H1 (cell line): ENCODE measurements around the gene LRRC42. TPM values are rescaled to one million over a fixed set of nuclear protein-coding genes. Genes with fewer than 3 reads are reported as not detected.

Experiments used
- ASH2L ChIP-seq: fragments of 200-600, 300-600 bp; sonication (generic); IDR thresholded peaks from one replicate; pipeline ENCODE4 v1.7.1; 2017; ENCODE audit warnings: low read length
- BCL11A ChIP-seq, 2 experiments: IDR thresholded peaks; one replicate each; pipeline ENCODE4 v1.6.1; 2011; ENCODE audit warnings: low read depth in 2 of 2, low read length in 2 of 2, mild to moderate bottlenecking in 2 of 2
- CBX8 ChIP-seq: fragments of 300-800, 300-1000 bp; sonication (generic); IDR thresholded peaks from 2 replicates; pipeline ENCODE4 v1.7.1; 2016; ENCODE audit warnings: low read depth, low read length, borderline replicate concordance
- CREB1 ChIP-seq: IDR thresholded peaks from 2 replicates; pipeline ENCODE4 v1.6.1; 2012; ENCODE audit warnings: inconsistent platforms
- CTBP2 ChIP-seq: IDR thresholded peaks from 2 replicates; pipeline ENCODE4 v1.7.0; 2011; ENCODE audit warnings: borderline replicate concordance, mild to moderate bottlenecking, moderate library complexity, mixed read lengths, low read length; ENCODE audit not compliant: insufficient read depth, insufficient read length
- HDAC6 ChIP-seq: IDR thresholded peaks from one replicate; pipeline ENCODE4 v1.7.1; 2012; ENCODE audit warnings: low read depth, mild to moderate bottlenecking, inconsistent platforms, low read length, moderate library complexity
- KDM4A ChIP-seq: IDR thresholded peaks from one replicate; pipeline ENCODE4 v1.7.1; 2012; ENCODE audit warnings: low read depth, mild to moderate bottlenecking, moderate library complexity, low read length, inconsistent platforms; ENCODE audit not compliant: severe bottlenecking
- KDM5A ChIP-seq: fragments of 200-600 bp; IDR thresholded peaks from 2 replicates; pipeline ENCODE4 v1.7.1; 2012; ENCODE audit warnings: mild to moderate bottlenecking, low read length, inconsistent platforms, mixed read lengths
- MAFK ChIP-seq: IDR thresholded peaks from 2 replicates; pipeline ENCODE4 v1.6.1; 2012; ENCODE audit warnings: low read depth, mild to moderate bottlenecking, improper control_type of control experiment, low read length
- NANOG ChIP-seq: IDR thresholded peaks from 2 replicates; pipeline ENCODE4 v1.6.1; 2011; ENCODE audit warnings: low read length, low read depth, mild to moderate bottlenecking, inconsistent platforms; ENCODE audit not compliant: insufficient read depth, poor library complexity, severe bottlenecking
- NRF1 ChIP-seq: IDR thresholded peaks from 2 replicates; pipeline ENCODE4 v1.6.1; 2011; ENCODE audit warnings: mild to moderate bottlenecking, low read depth, low read length, improper control_type of control experiment
- POLR2AphosphoS5 ChIP-seq: IDR thresholded peaks from 2 replicates; pipeline ENCODE4 v1.6.1; 2011; ENCODE audit warnings: low read depth, low read length
- POU5F1 ChIP-seq: IDR thresholded peaks from 2 replicates; pipeline ENCODE4 v1.6.1; 2011; ENCODE audit warnings: low read depth, mild to moderate bottlenecking, low read length, moderate library complexity
- RAD21 ChIP-seq, 2 experiments: IDR thresholded peaks in 1 of 2; conservative IDR thresholded peaks in 1 of 2; 2 replicates each; pipeline ENCODE4 v1.6.1; 2011; ENCODE audit warnings: low read depth in 2 of 2, low read length in 2 of 2, improper control_type of control experiment in 1 of 2, inconsistent platforms in 1 of 2, mild to moderate bottlenecking in 1 of 2, moderate library complexity in 1 of 2
- RFX5 ChIP-seq: IDR thresholded peaks from 2 replicates; pipeline ENCODE4 v1.6.1; 2011; ENCODE audit warnings: low read depth, low read length, improper control_type of control experiment, borderline replicate concordance
- SAP30 ChIP-seq: fragments of 300-600 bp; sonication (generic); IDR thresholded peaks from 2 replicates; pipeline ENCODE4 v1.7.1; 2012; ENCODE audit warnings: low read length, moderate library complexity, mild to moderate bottlenecking, inconsistent platforms; ENCODE audit not compliant: insufficient read depth, insufficient replicate concordance
- SIN3A ChIP-seq, 2 experiments: IDR thresholded peaks in 1 of 2; conservative IDR thresholded peaks in 1 of 2; 2 replicates each; pipeline ENCODE4 v1.6.1; 2011 to 2012; ENCODE audit warnings: low read length in 2 of 2, improper control_type of control experiment in 1 of 2, low read depth in 1 of 2, mild to moderate bottlenecking in 1 of 2
- SIX5 ChIP-seq: IDR thresholded peaks from 2 replicates; pipeline ENCODE4 v1.6.1; 2011; ENCODE audit warnings: mild to moderate bottlenecking, low read depth, low read length
- SP2 ChIP-seq: IDR thresholded peaks from 2 replicates; pipeline ENCODE4 v1.6.1; 2012; ENCODE audit warnings: mild to moderate bottlenecking, low read length, inconsistent platforms
- TAF7 ChIP-seq: optimal IDR thresholded peaks from 2 replicates; pipeline ENCODE3; 2011; ENCODE audit warnings: low read depth, mild to moderate bottlenecking, inconsistent platforms, low read length, moderate library complexity, borderline replicate concordance
- TBP ChIP-seq: IDR thresholded peaks from 2 replicates; pipeline ENCODE4 v1.6.1; 2011; ENCODE audit warnings: low read depth, low read length, improper control_type of control experiment
- polyA plus RNA-seq, 7 experiments: library from polyadenylated mRNA; depleted of rRNA in 3 of 7; stranded (reverse) in 5 of 7; unstranded in 2 of 7; fragments of >200 nt in 5 of 7; fragments of 200-250 nt in 2 of 7; gene quantifications; 1 replicate in 5 of 7; 2 replicates in 1 of 7; 4 replicates in 1 of 7; pipeline versions ENCODE4 v1.2.1 to v1.2.3, GENCODE V29; 2011 to 2013; ENCODE audit warnings: missing spikeins in 2 of 7, mixed read lengths in 2 of 7
- total RNA-seq: library from RNA; stranded (reverse); fragmentation: NEBNext Ultra II Directional; extraction: Animal tissue kit (Norgen Biotek cat#: 25700); gene quantifications from 2 replicates; pipeline ENCODE4 v1.2.1, GENCODE V29; 2021
- TF ChIP-seq, protein P1 (sequence below): IDR thresholded peaks from 2 replicates; pipeline ENCODE4 v1.6.1; 2011; ENCODE audit warnings: low read length, improper control_type of control experiment

LRRC42 gene
- total and polyA plus RNA-seq, 2 of the 8 experiments (the other 6 are each of a cell fraction or from before 2014, with no cell fraction given), result 38.2 to 54.1 TPM

DNA sequence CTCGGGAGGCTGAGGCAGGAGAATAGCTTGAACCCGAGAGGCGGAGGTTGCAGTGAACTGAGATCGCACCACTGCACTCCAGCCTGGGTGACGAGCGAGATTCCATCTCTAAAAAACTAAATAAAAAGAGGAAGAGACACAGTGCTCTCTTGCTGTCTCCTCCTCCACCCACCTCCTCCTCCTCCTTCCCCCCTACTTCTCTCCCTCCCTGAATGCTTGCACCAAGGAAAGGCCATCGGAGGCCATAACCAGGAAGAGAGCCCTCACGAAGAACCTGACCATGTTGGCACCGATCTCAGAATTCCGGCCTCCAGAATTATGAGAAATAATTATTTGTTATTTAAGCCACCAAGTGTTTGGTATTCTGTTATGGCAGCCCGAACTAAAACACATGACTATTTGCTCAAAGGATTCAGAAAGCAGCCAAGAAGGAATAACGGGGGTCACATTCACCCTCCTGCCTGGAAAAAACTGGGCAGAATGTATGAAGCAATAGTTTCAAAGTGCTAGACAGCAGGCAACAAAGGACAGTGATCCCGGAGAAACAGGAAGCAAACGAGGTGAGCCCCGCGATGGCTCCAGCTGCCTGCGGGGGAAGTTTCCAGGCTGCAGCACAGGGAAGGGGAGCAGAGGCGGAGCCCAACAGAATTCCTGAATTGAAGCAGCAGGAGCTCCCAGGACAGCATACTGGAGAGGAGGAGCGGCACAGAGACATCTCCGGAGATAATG, 36.0 kb downstream of the LRRC42 start (continued):
- TF ChIP-seq KDM4A (no peak), SAP30 (no peak), NANOG (no peak), SIX5 (no peak), NRF1 (no peak), SIN3A (conservative IDR thresholded peaks at IDR 0.05 in 1 of 2, IDR thresholded peaks at IDR 0.05 in 1 of 2; ENCODE audit: low read depth in 1 of 2, low read length in 2 of 2) (no peak), CBX8 (no peak), POU5F1 (no peak), ASH2L (peak; percentile 57), SP2 (no peak), CTBP2 (no peak), BCL11A (IDR thresholded peaks at IDR 0.05; ENCODE audit: low read depth in 2 of 2, low read length in 2 of 2) (no peak), RFX5 (no peak), POLR2AphosphoS5 (peak; percentile 67), MAFK (no peak), RAD21 (IDR thresholded peaks at IDR 0.05 in 1 of 2, conservative IDR thresholded peaks at IDR 0.05 in 1 of 2; ENCODE audit: low read depth in 2 of 2, low read length in 2 of 2) (no peak), TBP (peak; percentile 57; the same call in 1 of the 2 replicates), KDM5A (no peak), TAF7 (no peak), CREB1 (no peak), HDAC6 (no peak)
- TF ChIP-seq, protein P1, sequence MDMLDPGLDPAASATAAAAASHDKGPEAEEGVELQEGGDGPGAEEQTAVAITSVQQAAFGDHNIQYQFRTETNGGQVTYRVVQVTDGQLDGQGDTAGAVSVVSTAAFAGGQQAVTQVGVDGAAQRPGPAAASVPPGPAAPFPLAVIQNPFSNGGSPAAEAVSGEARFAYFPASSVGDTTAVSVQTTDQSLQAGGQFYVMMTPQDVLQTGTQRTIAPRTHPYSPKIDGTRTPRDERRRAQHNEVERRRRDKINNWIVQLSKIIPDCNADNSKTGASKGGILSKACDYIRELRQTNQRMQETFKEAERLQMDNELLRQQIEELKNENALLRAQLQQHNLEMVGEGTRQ, result no peak
